ENCODE data around the gene TNFRSF19. TPM values are rescaled to one million over a fixed set of nuclear protein-coding genes. Genes with fewer than 3 reads are reported as not detected.

Gene TNFRSF19
- total and polyA plus RNA-seq, 4 donors, result 0.27 to 2.8 (median 0.91) TPM

GRCh38 chr13:23690668-23691067 is 120.5 kb downstream of the TNFRSF19 start:
- no peak overlapping the region for H3K4me3 ChIP-seq (ENCODE audit: low read depth in 1 of 3, low read length in 3 of 3)
- WGBS, result 88% methylated on average over 3 of the region's 3 CpGs
- H3K36me3 ChIP-seq (ENCODE audit: control insufficient read depth in 4 of 4, insufficient read depth in 3 of 4, low read depth in 1 of 4, low read length in 3 of 4), result peaks cover 0 to 1% (median 0%) of the 10 kb centered on the region in 4 donors
- no peaks in the 10 kb centered on the region for H3K9me3 ChIP-seq (ENCODE audit: control insufficient read depth in 4 of 4, low read length in 3 of 4)
- TF ChIP-seq RAD21 (IDR thresholded peaks at IDR 0.05), result no peak
- TF ChIP-seq REST (IDR thresholded peaks at IDR 0.05), result no peak
- TF ChIP-seq SP1 (IDR thresholded peaks at IDR 0.05), result no peak
- peaks cover 0 to 2% (median 1%) of the 10 kb centered on the region in 4 donors for H3K4me1 ChIP-seq (ENCODE audit: control insufficient read depth in 4 of 4, insufficient read depth in 4 of 4, low read length in 3 of 4)
- no peak overlapping the region for H3K27ac ChIP-seq (ENCODE audit: low read depth in 1 of 2, low read length in 2 of 2)
- peaks cover 0 to 1% (median 0%) of the 10 kb centered on the region in 4 donors for H3K27me3 ChIP-seq (ENCODE audit: control insufficient read depth in 4 of 4, insufficient read depth in 4 of 4, low read length in 3 of 4)
- no peak for DNase-seq (ENCODE audit: low spot score)
- no peak overlapping the region for H3K9ac ChIP-seq (ENCODE audit: low read depth in 1 of 2, low read length in 2 of 2)

GRCh38 chr13:23692816-23693215 is 122.6 kb downstream of the TNFRSF19 start:
- TF ChIP-seq ATF3 (IDR thresholded peaks at IDR 0.05) (no peak), RXRA (IDR thresholded peaks at IDR 0.05) (no peak), HNF4A (conservative IDR thresholded peaks at IDR 0.05) (no peak), REST (IDR thresholded peaks at IDR 0.05) (no peak), MAX (IDR thresholded peaks at IDR 0.05) (no peak), YY1 (IDR thresholded peaks at IDR 0.05) (no peak), NR2F2 (IDR thresholded peaks at IDR 0.05) (no peak), ZBTB33 (IDR thresholded peaks at IDR 0.05) (no peak), FOXA1 (IDR thresholded peaks at IDR 0.05) (no peak), EGR1 (IDR thresholded peaks at IDR 0.05; ENCODE audit: low read depth in 2 of 2) (no peak), FOXA2 (IDR thresholded peaks at IDR 0.05) (no peak), HNF4G (IDR thresholded peaks at IDR 0.05) (no peak)
- Histone ChIP-seq H3K4me1 (ENCODE audit: control insufficient read depth in 4 of 4, insufficient read depth in 4 of 4, low read length in 3 of 4) (peaks cover 0 to 2% (median 1%) of the 10 kb centered on the region in 4 donors), H3K36me3 (ENCODE audit: control insufficient read depth in 4 of 4, insufficient read depth in 3 of 4, low read depth in 1 of 4, low read length in 3 of 4) (peaks cover 0 to 1% (median 0%) of the 10 kb centered on the region in 4 donors), H3K9me3 (ENCODE audit: control insufficient read depth in 4 of 4, low read length in 3 of 4) (no peaks in the 10 kb centered on the region), H3K9ac (ENCODE audit: low read depth in 1 of 2, low read length in 2 of 2) (no peak overlapping the region), H3K27me3 (ENCODE audit: control insufficient read depth in 4 of 4, insufficient read depth in 4 of 4, low read length in 3 of 4) (peaks cover 0 to 5% (median 0%) of the 10 kb centered on the region in 4 donors), H3K27ac (ENCODE audit: low read depth in 1 of 2, low read length in 2 of 2) (no peak overlapping the region), H3K4me3 (ENCODE audit: low read depth in 1 of 3, low read length in 3 of 3) (no peak overlapping the region)
- no peak for DNase-seq (ENCODE audit: low spot score)
- WGBS, result 74% methylated on average over 3 of the region's 3 CpGs

Data from liver (tissue), 9 donors.